Ascending aorta (tissue), 2 donors: Measurements from ENCODE around the gene SLC31A1. TPM values are rescaled to one million over a fixed set of nuclear protein-coding genes. Genes with fewer than 3 reads are reported as not detected.

Experiments
- DNase-seq, 2 donors: peaks; one replicate each; pipeline ENCODE4 v3.0.0-alpha.2; 2019; ENCODE audit warnings: low spot score in 2 of 2
- H3K27ac ChIP-seq, 2 donors: fragments of 200-600 bp; sonication (generic); one replicate each; pipeline ENCODE4 v1.5.1; 2016 to 2017; ENCODE audit warnings: mild to moderate bottlenecking in 1 of 2
- H3K27me3 ChIP-seq: fragments of 200-600 bp; sonication (generic); one replicate; pipeline ENCODE4 v1.5.1; 2017
- H3K36me3 ChIP-seq, 2 donors: fragments of 200-600 bp; sonication (generic); one replicate each; pipeline ENCODE4 v1.5.1; 2016
- H3K4me1 ChIP-seq, 2 donors: fragments of 200-600 bp; sonication (generic); one replicate each; pipeline ENCODE4 v1.5.1; 2016 to 2017; ENCODE audit warnings: mild to moderate bottlenecking in 1 of 2
- H3K4me3 ChIP-seq, 2 donors: fragments of 200-600 bp; sonication (generic); one replicate each; pipeline ENCODE4 v1.5.1; 2016 to 2017; ENCODE audit warnings: mild to moderate bottlenecking in 1 of 2
- H3K9me3 ChIP-seq, 2 donors: fragments of 200-600 bp; sonication (generic); one replicate each; pipeline ENCODE4 v1.5.1; 2016
- CTCF ChIP-seq, 3 experiments: fragments of 200-600 bp in 2 of 3; fragments of 450-650 bp in 1 of 3; sonication (generic) in 2 of 3; IDR thresholded peaks; one replicate each; pipeline ENCODE4 v1.5.1; 2016 to 2019; ENCODE audit warnings: antibody characterized with exemption in 3 of 3, mild to moderate bottlenecking in 1 of 3, moderate library complexity in 1 of 3
- intact Hi-C: fragments of 100-400 bp; cut with DNase I; formaldehyde crosslinking; loops from one replicate; pipeline ENCODE4 v1.15.1; 2023
- total RNA-seq: library from RNA; depleted of rRNA; stranded (reverse); fragments of >200 nt; gene quantifications from one replicate; pipeline ENCODE4 v1.1.0, GENCODE V29; 2016

Gene SLC31A1
- total RNA-seq, 1 donor from 2014 or later = 3.7 TPM

- no peak overlapping the region for H3K4me3 ChIP-seq
- TF ChIP-seq CTCF (IDR thresholded peaks at IDR 0.05) = no peak
- no peaks in the 10 kb centered on the region for H3K4me1 ChIP-seq
- H3K9me3 ChIP-seq = no peaks in the 10 kb centered on the region
- intact Hi-C loops = no loop called here
- no peak for DNase-seq
- H3K36me3 ChIP-seq = peaks cover 64 to 90% of the 10 kb centered on the region in 2 donors
- no peak overlapping the region for H3K27ac ChIP-seq
- H3K27me3 ChIP-seq = no peaks in the 10 kb centered on the region
These were observed 35.1 kb upstream of the SLC31A1 start for GRCh38 chr9:113186137-113186755.

GRCh38 chr9:113187929-113188595, 33.3 kb upstream of the SLC31A1 start:
- intact Hi-C loops = no loop called here
- no peaks in the 10 kb centered on the region for H3K27me3 ChIP-seq
- H3K9me3 ChIP-seq = no peaks in the 10 kb centered on the region
- DNase-seq = peak; percentile 43 to 75
- no peak for TF ChIP-seq CTCF (IDR thresholded peaks at IDR 0.05)
- H3K4me1 ChIP-seq = no peaks in the 10 kb centered on the region
- H3K36me3 ChIP-seq = peaks cover 53 to 85% of the 10 kb centered on the region in 2 donors
- peak overlapping the region in 1 of 2 donors; percentile 13 for H3K4me3 ChIP-seq
- peak overlapping the region; percentile 27 to 51 for H3K27ac ChIP-seq

- Histone ChIP-seq H3K4me1 (no peaks in the 10 kb centered on the region), H3K27me3 (no peaks in the 10 kb centered on the region), H3K27ac (no peak overlapping the region), H3K9me3 (no peaks in the 10 kb centered on the region), H3K4me3 (no peak overlapping the region), H3K36me3 (peaks cover 26 to 70% of the 10 kb centered on the region in 2 donors)
- DNase-seq = no peak
- intact Hi-C loops = no loop called here
- TF ChIP-seq CTCF (IDR thresholded peaks at IDR 0.05) = no peak
These were observed 28.9 kb upstream of the SLC31A1 start for GRCh38 chr9:113192455-113192854.

- TF ChIP-seq CTCF (IDR thresholded peaks at IDR 0.05) = no peak
- Histone ChIP-seq H3K27ac (no peak overlapping the region), H3K36me3 (peaks cover 41 to 83% of the 10 kb centered on the region in 2 donors), H3K4me3 (no peak overlapping the region), H3K4me1 (no peaks in the 10 kb centered on the region), H3K9me3 (no peaks in the 10 kb centered on the region), H3K27me3 (no peaks in the 10 kb centered on the region)
- no peak for DNase-seq
- intact Hi-C loops = no loop called here
These were observed 21.5 kb upstream of the SLC31A1 start for GRCh38 chr9:113199683-113200329.

GRCh38 chr9:113205432-113205831, 15.9 kb upstream of the SLC31A1 start:
- intact Hi-C loops = no loop called here
- no peak for TF ChIP-seq CTCF (IDR thresholded peaks at IDR 0.05)
- H3K27ac ChIP-seq = no peak overlapping the region
- DNase-seq = no peak
- no peak overlapping the region for H3K4me3 ChIP-seq
- peaks cover 44 to 93% of the 10 kb centered on the region in 2 donors for H3K36me3 ChIP-seq
- H3K27me3 ChIP-seq = no peaks in the 10 kb centered on the region
- H3K4me1 ChIP-seq = no peaks in the 10 kb centered on the region
- no peaks in the 10 kb centered on the region for H3K9me3 ChIP-seq
